ENCODE results near the gene PPP1R11.
"Not testable (repeated sequence)": the region's sequence is repeated elsewhere in the genome, so short reads cannot be mapped to it uniquely, and the experiment has no call there.

Gene PPP1R11

GRCh38 chr6:30025186-30025585 lies 41.8 kb upstream of the PPP1R11 start:
- TF ChIP-seq CTCF (conservative IDR thresholded peaks at IDR 0.05; ENCODE audit: low read depth, low read length), result no peak
- Histone ChIP-seq H3K27me3 (ENCODE audit: insufficient read depth, low read depth) (no peaks in the 10 kb centered on the region), H3K79me2 (ENCODE audit: insufficient read depth, low read depth) (no peaks in the 10 kb centered on the region), H3K27ac (no peak overlapping the region), H3K4me2 (no peak overlapping the region), H4K20me1 (ENCODE audit: insufficient read depth) (no peaks in the 10 kb centered on the region), H3K4me3 (IDR thresholded peaks at IDR 0.05; ENCODE audit: insufficient read depth, low read depth, low read length) (no peak overlapping the region), H3K9ac (no peak overlapping the region), H3K36me3 (ENCODE audit: insufficient read depth) (no peaks in the 10 kb centered on the region), H2AFZ (ENCODE audit: low read depth) (no peak overlapping the region), H3K4me1 (ENCODE audit: low read depth, poor library complexity, severe bottlenecking) (peaks cover 9% of the 10 kb centered on the region)

- Histone ChIP-seq H2AFZ (ENCODE audit: low read depth) (no peak overlapping the region), H3K4me2 (no peak overlapping the region), H3K9ac (no peak overlapping the region), H3K36me3 (ENCODE audit: insufficient read depth) (no peaks in the 10 kb centered on the region), H3K27me3 (ENCODE audit: insufficient read depth, low read depth) (no peaks in the 10 kb centered on the region), H3K4me3 (IDR thresholded peaks at IDR 0.05; ENCODE audit: insufficient read depth, low read depth, low read length) (no peak overlapping the region), H4K20me1 (ENCODE audit: insufficient read depth) (no peaks in the 10 kb centered on the region), H3K4me1 (ENCODE audit: low read depth, poor library complexity, severe bottlenecking) (peaks cover 9% of the 10 kb centered on the region), H3K79me2 (ENCODE audit: insufficient read depth, low read depth) (no peaks in the 10 kb centered on the region), H3K27ac (no peak overlapping the region)
- TF ChIP-seq CTCF (conservative IDR thresholded peaks at IDR 0.05; ENCODE audit: low read depth, low read length), result no peak
Measured at GRCh38 chr6:30029588-30029987, 37.4 kb upstream of the PPP1R11 start.

GRCh38 chr6:30031381-30031780 lies 35.6 kb upstream of the PPP1R11 start:
- Histone ChIP-seq H3K4me1 (ENCODE audit: low read depth, poor library complexity, severe bottlenecking) (no peaks in the 10 kb centered on the region), H3K9ac (no peak overlapping the region)

GRCh38 chr6:30033440-30033839 lies 33.6 kb upstream of the PPP1R11 start:
- H3K27me3 ChIP-seq (ENCODE audit: insufficient read depth, low read depth); H3K9ac ChIP-seq; H3K79me2 ChIP-seq (ENCODE audit: insufficient read depth, low read depth); H3K36me3 ChIP-seq (ENCODE audit: insufficient read depth); H3K4me1 ChIP-seq (ENCODE audit: low read depth, poor library complexity, severe bottlenecking); H4K20me1 ChIP-seq (ENCODE audit: insufficient read depth); H3K27ac ChIP-seq; H3K4me2 ChIP-seq; H3K4me3 ChIP-seq (IDR thresholded peaks at IDR 0.05; ENCODE audit: insufficient read depth, low read depth, low read length); H2AFZ ChIP-seq (ENCODE audit: low read depth): not testable (repeated sequence)

More at GRCh38 chr6:30031381-30031780, 35.6 kb upstream of the PPP1R11 start:
- H3K4me2 ChIP-seq, result no peak overlapping the region
- H3K27ac ChIP-seq, result no peak overlapping the region
- no peak overlapping the region for H2AFZ ChIP-seq (ENCODE audit: low read depth)
- no peak overlapping the region for H3K4me3 ChIP-seq (IDR thresholded peaks at IDR 0.05; ENCODE audit: insufficient read depth, low read depth, low read length)
- TF ChIP-seq CTCF (conservative IDR thresholded peaks at IDR 0.05; ENCODE audit: low read depth, low read length), result no peak
- H3K27me3 ChIP-seq (ENCODE audit: insufficient read depth, low read depth), result no peaks in the 10 kb centered on the region
- H3K79me2 ChIP-seq (ENCODE audit: insufficient read depth, low read depth), result no peaks in the 10 kb centered on the region
- H4K20me1 ChIP-seq (ENCODE audit: insufficient read depth), result no peaks in the 10 kb centered on the region
- H3K36me3 ChIP-seq (ENCODE audit: insufficient read depth), result no peaks in the 10 kb centered on the region

- no peak overlapping the region for H3K4me2 ChIP-seq
- H3K9ac ChIP-seq, result no peak overlapping the region
- no peaks in the 10 kb centered on the region for H3K27me3 ChIP-seq (ENCODE audit: insufficient read depth, low read depth)
- no peaks in the 10 kb centered on the region for H3K4me1 ChIP-seq (ENCODE audit: low read depth, poor library complexity, severe bottlenecking)
- no peak overlapping the region for H3K27ac ChIP-seq
- H3K4me3 ChIP-seq (IDR thresholded peaks at IDR 0.05; ENCODE audit: insufficient read depth, low read depth, low read length), result no peak overlapping the region
- H2AFZ ChIP-seq (ENCODE audit: low read depth), result no peak overlapping the region
- no peaks in the 10 kb centered on the region for H3K79me2 ChIP-seq (ENCODE audit: insufficient read depth, low read depth)
- H3K36me3 ChIP-seq (ENCODE audit: insufficient read depth), result no peaks in the 10 kb centered on the region
- no peaks in the 10 kb centered on the region for H4K20me1 ChIP-seq (ENCODE audit: insufficient read depth)
- no peak for TF ChIP-seq CTCF (conservative IDR thresholded peaks at IDR 0.05; ENCODE audit: low read depth, low read length)
Measured at GRCh38 chr6:30035784-30036183, 31.2 kb upstream of the PPP1R11 start.

Data from KMS-11 (cell line).